HepG2 (cell line): Measurements from ENCODE around the gene LRPPRC. TPM values are rescaled to one million over a fixed set of nuclear protein-coding genes. Genes with fewer than 3 reads are reported as not detected.

Experiments
- ATAC-seq: fragments of 200-7000 bp; cut with Tn5 transposase; 3 replicates; pipeline ENCODE4 v1.9.1; 2020; ENCODE audit warnings: mild to moderate bottlenecking, moderate library complexity
- BruUV-seq: library from RNA; stranded (reverse); fragments of 400-500 nt; replicated peaks from 2 replicates; lab custom pipeline; 2021; lab: Mats Ljungman, UMichigan
- CTCF ChIA-PET: fragments of 300-600 bp; formaldehyde crosslinking; extraction: SDS; loops from one replicate; lab custom pipeline; 2021; ENCODE audit warnings: low total read pairs, inconsistent platforms, low intra/inter-chr PET ratio; lab: Yijun Ruan, JAX
- POLR2A ChIA-PET: fragments of 350-600 bp; sonication (Branson Sonifier 250); formaldehyde crosslinking; loops from one replicate; lab custom pipeline; 2020; ENCODE audit warnings: antibody characterized with exemption, inconsistent platforms; lab: Yijun Ruan, JAX
- DNase-seq: peaks from one replicate; pipeline ENCODE4 v3.0.0-alpha.2; 2015; ENCODE audit warnings: low spot score
- FAIRE-seq: peaks from 3 replicates; lab custom pipeline; 2011; peaks lifted over from hg19 to GRCh38; lab: Jason Lieb, UNC
- H2AFZ ChIP-seq: one replicate; pipeline ENCODE4 v1.6.1; 2011; ENCODE audit warnings: low read length, inconsistent platforms
- H3K27ac ChIP-seq: fragments of 300-600 bp; 3 replicates; pipeline ENCODE4 v1.8.0; 2011; ENCODE audit warnings: mixed run types, mild to moderate bottlenecking, mixed read lengths, low read length, inconsistent platforms; ENCODE audit not compliant: insufficient read depth; ENCODE audit errors: extremely low read length
- H3K27me3 ChIP-seq, 2 experiments: fragments of 200-600 bp in 1 of 2; 2 replicates in 1 of 2; 3 replicates in 1 of 2; pipeline versions ENCODE4 v1.6.0 to v1.8.0; 2011; ENCODE audit warnings: low read length in 2 of 2, mild to moderate bottlenecking in 2 of 2, moderate library complexity in 2 of 2, inconsistent platforms in 1 of 2; ENCODE audit not compliant: insufficient read depth in 2 of 2, control insufficient read depth in 1 of 2
- H3K36me3 ChIP-seq, 2 experiments: fragments of 200-600 bp in 1 of 2; replicated peaks in 1 of 2; 2 replicates in 1 of 2; 3 replicates in 1 of 2; pipeline versions ENCODE4 v1.5.1 to v1.8.0; 2011; ENCODE audit warnings: low read length in 2 of 2, inconsistent platforms in 1 of 2; ENCODE audit not compliant: insufficient read depth in 2 of 2, control insufficient read depth in 1 of 2
- H3K4me1 ChIP-seq: 2 replicates; pipeline ENCODE4 v1.5.1; 2012; ENCODE audit warnings: low read length, inconsistent platforms; ENCODE audit not compliant: insufficient read depth
- H3K4me2 ChIP-seq: 2 replicates; pipeline ENCODE4 v1.6.0; 2011; ENCODE audit warnings: low read depth, low read length, inconsistent platforms
- H3K4me3 ChIP-seq, 3 experiments: fragments of 200-600 bp in 1 of 3; sonication (generic), shearing (Covaris generic) in 1 of 3; replicated peaks in 1 of 3; 2 replicates each; pipeline ENCODE4 v1.5.1; 2011 to 2016; ENCODE audit warnings: low read length in 3 of 3, inconsistent platforms in 2 of 3, low read depth in 2 of 3, mild to moderate bottlenecking in 2 of 3, control low read depth in 1 of 3, mixed read lengths in 1 of 3; ENCODE audit not compliant: insufficient read depth in 1 of 3
- H3K79me2 ChIP-seq: one replicate; pipeline ENCODE4 v1.6.1; 2011; ENCODE audit warnings: low read length, inconsistent platforms; ENCODE audit not compliant: insufficient read depth
- H3K9ac ChIP-seq: 2 replicates; pipeline ENCODE4 v1.6.0; 2011; ENCODE audit warnings: mild to moderate bottlenecking, low read depth, low read length, inconsistent platforms; ENCODE audit not compliant: insufficient read depth
- H3K9me3 ChIP-seq: 2 replicates; pipeline ENCODE4 v1.5.1; 2012; ENCODE audit warnings: mild to moderate bottlenecking, low read length
- H4K20me1 ChIP-seq: 2 replicates; pipeline ENCODE4 v1.6.0; 2011; ENCODE audit warnings: inconsistent platforms, mild to moderate bottlenecking, low read length, moderate library complexity; ENCODE audit not compliant: insufficient read depth
- ELF3 ChIP-seq: IDR thresholded peaks from 2 replicates; pipeline ENCODE4 v1.6.1; 2016; ENCODE audit warnings: missing genetic modification reagents, missing compliant biosample characterization
- GLI4 ChIP-seq: sonication (generic); formaldehyde crosslinking; IDR thresholded peaks from 2 replicates; pipeline ENCODE4 v1.5.1; 2020; ENCODE audit warnings: missing genetic modification reagents, mild to moderate bottlenecking, moderate library complexity, borderline replicate concordance
- KLF12 ChIP-seq: sonication (generic); formaldehyde crosslinking; IDR thresholded peaks from 2 replicates; pipeline ENCODE4 v1.4.0; 2020; ENCODE audit warnings: missing genetic modification reagents, borderline replicate concordance
- NR1H2 ChIP-seq: sonication (generic); formaldehyde crosslinking; IDR thresholded peaks from 2 replicates; pipeline ENCODE4 v1.8.1; 2022; ENCODE audit warnings: low read depth, missing genetic modification reagents, borderline replicate concordance
- PHF20 ChIP-seq: sonication (generic); formaldehyde crosslinking; IDR thresholded peaks from 2 replicates; pipeline ENCODE4 v1.5.0; 2020; ENCODE audit warnings: mild to moderate bottlenecking, missing genetic modification reagents
- RBFOX2 ChIP-seq: fragments of 200-400 bp; formaldehyde crosslinking; IDR thresholded peaks from 2 replicates; pipeline ENCODE4 v1.6.1; 2017; ENCODE audit warnings: low read depth, mild to moderate bottlenecking, low read length
- RFX5 ChIP-seq: IDR thresholded peaks from 2 replicates; pipeline ENCODE4 v1.6.1; 2011; ENCODE audit warnings: low read depth, low read length, improper control_type of control experiment
- RNF2 ChIP-seq: fragments of 450-650 bp; conservative IDR thresholded peaks from 2 replicates; pipeline ENCODE4 v1.6.1; 2016; ENCODE audit warnings: low read depth
- U2AF2 ChIP-seq: fragments of 200-400 bp; formaldehyde crosslinking; IDR thresholded peaks from 2 replicates; pipeline ENCODE4 v1.6.1; 2017; ENCODE audit warnings: low read depth, mild to moderate bottlenecking, low read length
- ZMYM2 ChIP-seq: sonication (generic); formaldehyde crosslinking; IDR thresholded peaks from 2 replicates; pipeline ENCODE4 v1.8.0; 2022; ENCODE audit warnings: mild to moderate bottlenecking, missing genetic modification reagents
- ZNF772 ChIP-seq: sonication (generic); formaldehyde crosslinking; IDR thresholded peaks from 2 replicates; pipeline ENCODE4 v1.5.0; 2020; ENCODE audit warnings: mild to moderate bottlenecking, missing genetic modification reagents
- ZNF883 ChIP-seq: sonication (generic); formaldehyde crosslinking; IDR thresholded peaks from 2 replicates; pipeline ENCODE4 v1.5.1; 2020; ENCODE audit warnings: mild to moderate bottlenecking, missing genetic modification reagents; ENCODE audit errors: not compliant biosample characterization
- WGBS: methylation state at CpG from one replicate; pipeline ENCODE4 v1.1.6; 2017; ENCODE audit warnings: low lambda C conversion rate; 5-methylcytosine and 5-hydroxymethylcytosine counted together
- in situ Hi-C: cut with HindIII; loops from 2 replicates; pipeline ENCODE4 v1.10.0; 2017; ENCODE audit warnings: low pct_unique_long_range_greater_than_20kb; ENCODE audit not compliant: extremely low pct_ligation_motif_present
- intact Hi-C: fragments of 100-400 bp; cut with micrococcal nuclease; formaldehyde crosslinking; loops from one replicate; pipeline ENCODE4 v1.10.0; 2022; ENCODE audit not compliant: unreplicated experiment
- polyA plus RNA-seq, 8 experiments: library from polyadenylated mRNA; depleted of rRNA in 3 of 8; stranded (reverse) in 7 of 8; unstranded in 1 of 8; fragments of >200 nt; fragmentation: Illumina TruSeq in 4 of 8; extraction: Trizol in 4 of 8; gene quantifications; 2 replicates each; pipeline versions ENCODE4 v1.2.1 to v1.2.3, GENCODE V29; 2011 to 2016; ENCODE audit warnings: low read depth in 4 of 8, missing spikeins in 1 of 8, mixed read lengths in 1 of 8; ENCODE audit not compliant: insufficient read depth in 1 of 8
- total RNA-seq, 5 experiments: library from RNA; depleted of rRNA; stranded (reverse); fragments of >200 nt; fragmentation: Illumina TruSeq; extraction: Trizol; gene quantifications; 2 replicates each; pipeline ENCODE4 v1.2.3, GENCODE V29; 2016; ENCODE audit warnings: low read depth in 1 of 5
- TF ChIP-seq, protein P1 (sequence below): sonication (generic); formaldehyde crosslinking; IDR thresholded peaks from 2 replicates; pipeline ENCODE4 v1.8.0; 2022; ENCODE audit warnings: missing genetic modification reagents, mild to moderate bottlenecking, inconsistent platforms, borderline replicate concordance
- TF ChIP-seq, protein P2 (sequence below): IDR thresholded peaks from 2 replicates; pipeline ENCODE4 v1.6.1; 2016; ENCODE audit warnings: low read depth, control low read depth

The LRPPRC gene
- total and polyA plus RNA-seq, 2 of the 13 experiments (the other 11 are each of a cell fraction or from before 2014, with no cell fraction given) = 117 to 167 TPM

DNA sequence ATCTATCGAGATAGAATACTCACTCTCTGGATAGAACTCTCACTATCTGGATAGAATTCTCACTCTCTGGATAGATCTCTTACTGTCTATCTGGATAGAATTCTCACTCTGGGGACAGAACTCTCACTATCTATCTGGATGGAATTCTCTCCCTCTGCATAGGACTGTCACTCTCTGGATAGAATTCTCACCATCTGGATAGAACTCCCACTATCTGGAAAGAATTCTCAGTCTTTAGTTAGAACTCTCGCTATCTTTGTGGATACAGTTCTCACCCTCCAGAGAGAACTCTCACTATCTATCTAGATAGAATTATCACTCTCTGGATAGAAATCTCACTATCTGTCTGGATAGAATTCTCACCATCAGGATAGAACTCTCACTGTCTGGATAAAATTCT is 140.5 kb downstream of the LRPPRC start (continued):
- TF ChIP-seq, protein P1, sequence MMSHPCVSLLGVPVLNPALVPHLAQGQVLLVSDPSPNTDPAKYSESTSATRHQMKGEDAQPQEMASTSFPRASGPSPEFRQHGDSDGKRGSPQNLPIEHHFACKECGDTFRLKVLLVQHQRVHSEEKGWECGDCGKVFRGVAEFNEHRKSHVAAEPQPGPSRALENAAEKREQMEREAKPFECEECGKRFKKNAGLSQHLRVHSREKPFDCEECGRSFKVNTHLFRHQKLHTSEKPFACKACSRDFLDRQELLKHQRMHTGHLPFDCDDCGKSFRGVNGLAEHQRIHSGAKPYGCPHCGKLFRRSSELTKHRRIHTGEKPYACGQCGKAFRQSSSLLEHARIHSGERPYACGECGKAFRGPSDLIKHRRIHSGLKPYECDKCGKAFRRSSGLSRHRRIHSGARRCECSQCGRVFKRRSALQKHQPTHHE (CRISPR knock-in tag) = no peak
- TF ChIP-seq, all 625 proteins: peak for 0

DNA sequence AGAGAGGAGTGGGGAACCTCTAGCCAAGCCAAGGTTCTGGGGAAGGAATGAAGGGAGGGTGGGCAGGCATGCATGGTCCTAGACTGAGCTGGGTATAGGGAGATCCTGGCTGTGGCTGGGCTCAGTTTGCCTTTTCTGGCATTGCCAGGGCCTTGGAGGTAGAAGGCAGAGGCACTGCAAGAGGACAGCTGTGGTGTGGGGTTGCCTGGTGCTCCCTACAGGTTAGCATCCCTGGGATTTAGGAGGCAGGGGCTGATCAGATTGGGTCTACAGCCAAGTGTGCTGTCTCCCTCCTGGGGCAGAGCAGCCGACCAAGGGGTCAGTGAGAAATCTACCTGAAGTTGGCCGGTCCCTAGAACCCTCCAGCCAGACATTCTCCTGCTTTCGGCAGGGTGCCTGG is 141.1 kb downstream of the LRPPRC start:
- no peaks in the 10 kb centered on the region for H4K20me1 ChIP-seq
- no peaks in the 10 kb centered on the region for H3K9me3 ChIP-seq
- H3K4me2 ChIP-seq = no peak overlapping the region
- FAIRE-seq (no peak), DNase-seq (no peak), ATAC-seq (no peak)
- peaks cover 9% of the 10 kb centered on the region in 2 experiments; a peak in 4 of 5 replicates for H3K36me3 ChIP-seq
- no peaks in the 10 kb centered on the region for H3K27me3 ChIP-seq
- no peaks in the 10 kb centered on the region for H3K79me2 ChIP-seq
- no TSS peak for BruUV-seq
- intact Hi-C loops = no loop called here
- no peak overlapping the region for H3K27ac ChIP-seq
- H3K9ac ChIP-seq = no peak overlapping the region
- no peak for TF ChIP-seq ZMYM2
- no peak for TF ChIP-seq RBFOX2
- TF ChIP-seq ELF3 = no peak
- no peak for TF ChIP-seq ZNF772
- no peak for TF ChIP-seq NR1H2 (CRISPR knock-in tag)
- TF ChIP-seq RNF2 = no peak
- no peak for TF ChIP-seq GLI4
- no peak for TF ChIP-seq KLF12
- TF ChIP-seq, protein P2, sequence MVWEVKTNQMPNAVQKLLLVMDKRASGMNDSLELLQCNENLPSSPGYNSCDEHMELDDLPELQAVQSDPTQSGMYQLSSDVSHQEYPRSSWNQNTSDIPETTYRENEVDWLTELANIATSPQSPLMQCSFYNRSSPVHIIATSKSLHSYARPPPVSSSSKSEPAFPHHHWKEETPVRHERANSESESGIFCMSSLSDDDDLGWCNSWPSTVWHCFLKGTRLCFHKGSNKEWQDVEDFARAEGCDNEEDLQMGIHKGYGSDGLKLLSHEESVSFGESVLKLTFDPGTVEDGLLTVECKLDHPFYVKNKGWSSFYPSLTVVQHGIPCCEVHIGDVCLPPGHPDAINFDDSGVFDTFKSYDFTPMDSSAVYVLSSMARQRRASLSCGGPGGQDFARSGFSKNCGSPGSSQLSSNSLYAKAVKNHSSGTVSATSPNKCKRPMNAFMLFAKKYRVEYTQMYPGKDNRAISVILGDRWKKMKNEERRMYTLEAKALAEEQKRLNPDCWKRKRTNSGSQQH (CRISPR knock-in tag) = no peak
- no peak for TF ChIP-seq U2AF2
- no peak for TF ChIP-seq PHF20 (CRISPR knock-in tag)
- TF ChIP-seq ZNF883 (CRISPR knock-in tag) = no peak
- no peak for TF ChIP-seq RFX5
- WGBS = 96% methylated on average over 3 of the region's 3 CpGs
- no peak overlapping the region for H3K4me3 ChIP-seq
- ChIA-PET POLR2A (no interaction called here), CTCF (no interaction called here)
- H3K4me1 ChIP-seq = no peaks in the 10 kb centered on the region
- in situ Hi-C loops = no loop called here
- no peak overlapping the region for H2AFZ ChIP-seq
